ENCODE data around the gene PLPP1. TPM values are rescaled to one million over a fixed set of nuclear protein-coding genes. Genes with fewer than 3 reads are reported as not detected.

Gene PLPP1
- polyA plus RNA-seq, 1 of the 3 experiments (the other 2 are of a cell fraction) = 32.8 TPM

- Histone ChIP-seq H3K79me2 (ENCODE audit: insufficient read depth) (peaks cover 10% of the 10 kb centered on the region; the same call in 1 of the 2 replicates), H3K4me2 (no peak overlapping the region), H3K9ac (no peak overlapping the region), H3K36me3 (replicated peaks in 1 of 2; ENCODE audit: control insufficient read depth in 1 of 2, insufficient read depth in 2 of 2, low read length in 1 of 2) (peaks cover 28 to 64% of the 10 kb centered on the region in 2 experiments), H3K9me3 (no peaks in the 10 kb centered on the region), H4K20me1 (ENCODE audit: insufficient read depth) (no peaks in the 10 kb centered on the region), H3K27me3 (ENCODE audit: insufficient read depth) (no peaks in the 10 kb centered on the region), H2AFZ (ENCODE audit: low read depth) (no peak overlapping the region), H3K4me1 (ENCODE audit: control insufficient read depth in 1 of 2, insufficient read depth in 2 of 2, low read depth in 1 of 2, low read length in 1 of 2) (peaks cover 0 to 13% of the 10 kb centered on the region in 2 experiments; a peak in 2 of 4 replicates), H3K4me3 (ENCODE audit: low read depth in 2 of 2, low read length in 1 of 2) (no peak overlapping the region), H3K9me2 (no peaks in the 10 kb centered on the region), H3K27ac (ENCODE audit: low read depth in 2 of 2, low read length in 1 of 2) (no peak overlapping the region), H3F3A (replicated peaks; ENCODE audit: insufficient read depth) (peaks cover 16% of the 10 kb centered on the region)
- WGBS (ENCODE audit: low lambda C conversion rate) = 56% methylated on average over 2 of the region's 2 CpGs
- CTCF ChIA-PET = interaction anchor here (1.1 to 2.0 kb wide), 4 partner anchors 27 to 264 kb away, joined by 3 to 5 read pairs (median 4); no protein-coding TSS in a partner anchor
- POLR2A ChIA-PET = no interaction called here
- no peak for DNase-seq
- TF ChIP-seq ZBTB33 (IDR thresholded peaks at IDR 0.05; ENCODE audit: borderline replicate concordance, low read depth) = no peak
- TF ChIP-seq EP300 (IDR thresholded peaks at IDR 0.05; ENCODE audit: borderline replicate concordance in 1 of 2, low read depth in 1 of 2, low read length in 1 of 2) = no peak
- no peak for TF ChIP-seq MEF2A (IDR thresholded peaks at IDR 0.05; ENCODE audit: borderline replicate concordance, low read depth)
- TF ChIP-seq, protein P1, sequence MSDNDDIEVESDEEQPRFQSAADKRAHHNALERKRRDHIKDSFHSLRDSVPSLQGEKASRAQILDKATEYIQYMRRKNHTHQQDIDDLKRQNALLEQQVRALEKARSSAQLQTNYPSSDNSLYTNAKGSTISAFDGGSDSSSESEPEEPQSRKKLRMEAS (IDR thresholded peaks at IDR 0.05; ENCODE audit: low read depth) = no peak
- TF ChIP-seq CTCF (IDR thresholded peaks at IDR 0.05) = no peak
- no peak for TF ChIP-seq POLR2AphosphoS5 (IDR thresholded peaks at IDR 0.05; ENCODE audit: low read depth, low read length)
- no peak for TF ChIP-seq NRF1 (IDR thresholded peaks at IDR 0.05; ENCODE audit: low read depth, low read length)
- TF ChIP-seq, protein P2, sequence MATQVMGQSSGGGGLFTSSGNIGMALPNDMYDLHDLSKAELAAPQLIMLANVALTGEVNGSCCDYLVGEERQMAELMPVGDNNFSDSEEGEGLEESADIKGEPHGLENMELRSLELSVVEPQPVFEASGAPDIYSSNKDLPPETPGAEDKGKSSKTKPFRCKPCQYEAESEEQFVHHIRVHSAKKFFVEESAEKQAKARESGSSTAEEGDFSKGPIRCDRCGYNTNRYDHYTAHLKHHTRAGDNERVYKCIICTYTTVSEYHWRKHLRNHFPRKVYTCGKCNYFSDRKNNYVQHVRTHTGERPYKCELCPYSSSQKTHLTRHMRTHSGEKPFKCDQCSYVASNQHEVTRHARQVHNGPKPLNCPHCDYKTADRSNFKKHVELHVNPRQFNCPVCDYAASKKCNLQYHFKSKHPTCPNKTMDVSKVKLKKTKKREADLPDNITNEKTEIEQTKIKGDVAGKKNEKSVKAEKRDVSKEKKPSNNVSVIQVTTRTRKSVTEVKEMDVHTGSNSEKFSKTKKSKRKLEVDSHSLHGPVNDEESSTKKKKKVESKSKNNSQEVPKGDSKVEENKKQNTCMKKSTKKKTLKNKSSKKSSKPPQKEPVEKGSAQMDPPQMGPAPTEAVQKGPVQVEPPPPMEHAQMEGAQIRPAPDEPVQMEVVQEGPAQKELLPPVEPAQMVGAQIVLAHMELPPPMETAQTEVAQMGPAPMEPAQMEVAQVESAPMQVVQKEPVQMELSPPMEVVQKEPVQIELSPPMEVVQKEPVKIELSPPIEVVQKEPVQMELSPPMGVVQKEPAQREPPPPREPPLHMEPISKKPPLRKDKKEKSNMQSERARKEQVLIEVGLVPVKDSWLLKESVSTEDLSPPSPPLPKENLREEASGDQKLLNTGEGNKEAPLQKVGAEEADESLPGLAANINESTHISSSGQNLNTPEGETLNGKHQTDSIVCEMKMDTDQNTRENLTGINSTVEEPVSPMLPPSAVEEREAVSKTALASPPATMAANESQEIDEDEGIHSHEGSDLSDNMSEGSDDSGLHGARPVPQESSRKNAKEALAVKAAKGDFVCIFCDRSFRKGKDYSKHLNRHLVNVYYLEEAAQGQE (IDR thresholded peaks at IDR 0.05; ENCODE audit: low read depth, low read length) = no peak
Observed at GRCh38 chr5:55429221-55429612, 105.5 kb downstream of the PLPP1 start.

All from SK-N-SH (cell line).